ENCODE measurements around the gene KAT2A.

Gene KAT2A

GRCh38 chr17:42109086-42109485 is 12.1 kb downstream of the KAT2A start (continued):
- TF ChIP-seq REST (tag by site-specific recombination; IDR thresholded peaks at IDR 0.05) (no peak), PBX3 (CRISPR knock-in tag; IDR thresholded peaks at IDR 0.05) (no peak), CTCF (tag by site-specific recombination; IDR thresholded peaks at IDR 0.05) (no peak), ZNF747 (tag by site-specific recombination; IDR thresholded peaks at IDR 0.05) (no peak), ZNF785 (tag by site-specific recombination; IDR thresholded peaks at IDR 0.05) (no peak), ZNF704 (tag by site-specific recombination; IDR thresholded peaks at IDR 0.05) (no peak)

- Histone ChIP-seq H3K4me1 (ENCODE audit: control insufficient read depth, insufficient read depth, low read length) (peaks cover 4% of the 10 kb centered on the region; the same call in 1 of the 2 replicates), H3K4me3 (ENCODE audit: low read depth, low read length) (peak overlapping the region; percentile 30), H3K36me3 (ENCODE audit: control insufficient read depth in 2 of 2, insufficient read depth in 1 of 2, low read length in 2 of 2) (peaks cover 0 to under 1% of the 10 kb centered on the region in 2 experiments; a peak in 1 of 3 replicates), H3K27ac (ENCODE audit: extremely low read depth, low read depth, low read length) (no peak overlapping the region), H3K9me3 (ENCODE audit: control insufficient read depth, insufficient read depth, low read depth, low read length) (no peaks in the 10 kb centered on the region)
- ChIA-PET POLR2A (interaction anchor here (0.7 to 1.7 kb wide), 6 partner anchors 13 to 91 kb away, joined by 3 to 7 read pairs (median 5); partner anchors contain the start of genes DNAJC7, KAT2A and NKIRAS2), CTCF (interaction anchor here (0.6 to 17.1 kb wide), 12 partner anchors 8 to 178 kb away, joined by 3 to 260 read pairs (median 3); partner anchors contain the start of genes DNAJC7, NKIRAS2 and ODAD4)
- TF ChIP-seq ZNF473 (tag by site-specific recombination; IDR thresholded peaks at IDR 0.05): no peak
- TF ChIP-seq ZNF274 (IDR thresholded peaks at IDR 0.05; ENCODE audit: low read length): no peak
- TF ChIP-seq ZNF274 (tag by site-specific recombination; IDR thresholded peaks at IDR 0.05; ENCODE audit: borderline replicate concordance): no peak
- peak; percentile 62; the same call in 1 of the 2 replicates for TF ChIP-seq KLF16 (tag by site-specific recombination; IDR thresholded peaks at IDR 0.05)
- TF ChIP-seq ZNF501 (tag by site-specific recombination; IDR thresholded peaks at IDR 0.05): no peak
- no peak for TF ChIP-seq ZNF48 (tag by site-specific recombination; IDR thresholded peaks at IDR 0.05)
- peak; percentile 65 for TF ChIP-seq KLF1 (tag by site-specific recombination; IDR thresholded peaks at IDR 0.05)
- TF ChIP-seq ZBTB8A (tag by site-specific recombination; IDR thresholded peaks at IDR 0.05): peak; percentile 51
- TF ChIP-seq KLF8 (tag by site-specific recombination; IDR thresholded peaks at IDR 0.05): peak; percentile 93
- TF ChIP-seq ZNF704 (tag by site-specific recombination; IDR thresholded peaks at IDR 0.05): no peak
- no peak for TF ChIP-seq ZNF514 (tag by site-specific recombination; IDR thresholded peaks at IDR 0.05)
- TF ChIP-seq IKZF3 (tag by site-specific recombination; IDR thresholded peaks at IDR 0.05): 0 out of 2 replicates have a peak, but pooled peaks have one; percentile 8
- TF ChIP-seq ZIC2 (tag by site-specific recombination; IDR thresholded peaks at IDR 0.05): peak; percentile 70
- TF ChIP-seq ZNF701 (tag by site-specific recombination; IDR thresholded peaks at IDR 0.05): no peak
- TF ChIP-seq ZNF335 (tag by site-specific recombination; conservative IDR thresholded peaks at IDR 0.05): peak; percentile 93
- TF ChIP-seq ZBTB26 (tag by site-specific recombination; optimal IDR thresholded peaks at IDR 0.05): peak; percentile 47
Observed at GRCh38 chr17:42107597-42108576, 13.3 kb downstream of the KAT2A start.
